Fibroblast of villous mesenchyme (primary cell): ENCODE data around the gene ROPN1B. TPM values are rescaled to one million over a fixed set of nuclear protein-coding genes. Genes with fewer than 3 reads are reported as not detected.

ENCODE experiments used
- DNase-seq: peaks from one replicate; pipeline ENCODE4 v3.0.0-alpha.2; 2010; ENCODE audit warnings: low read depth
- H3K4me3 ChIP-seq: 2 replicates; pipeline ENCODE4 v1.5.1; 2011; ENCODE audit warnings: low read depth, mild to moderate bottlenecking, low read length
- total RNA-seq: library from RNA; depleted of rRNA; stranded (reverse); fragments of >200 nt; gene quantifications from 2 replicates; pipeline ENCODE4 v1.2.3, GENCODE V29; 2012
- TF ChIP-seq, protein P1 (sequence below): IDR thresholded peaks from 2 replicates; pipeline ENCODE4 v1.5.1; 2012; ENCODE audit warnings: low read depth, mild to moderate bottlenecking, low read length; ENCODE audit not compliant: insufficient read depth

Gene ROPN1B
- total RNA-seq, 1 donor = 0.43 TPM

DNA sequence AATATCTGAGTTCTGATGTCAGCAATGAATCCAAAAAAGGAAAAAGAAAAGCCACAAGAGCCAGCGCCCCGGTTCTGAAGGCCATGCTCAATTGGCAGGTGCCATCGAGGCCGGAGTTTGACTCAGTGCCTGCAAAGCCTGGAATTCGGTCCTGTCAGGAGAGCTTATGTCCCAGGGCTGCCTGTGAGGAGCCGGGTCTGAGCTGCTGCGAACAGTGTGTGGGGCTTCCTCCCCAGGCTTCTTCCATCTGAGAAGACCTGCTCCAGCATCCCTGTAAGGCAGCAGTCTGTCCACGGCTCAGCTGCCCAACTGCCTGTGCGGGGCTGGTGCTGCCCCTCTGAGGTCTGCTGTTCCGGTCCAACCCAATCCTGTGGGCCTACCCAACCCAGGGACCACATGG lies 46.1 kb downstream of the ROPN1B start:
- TF ChIP-seq, protein P1, sequence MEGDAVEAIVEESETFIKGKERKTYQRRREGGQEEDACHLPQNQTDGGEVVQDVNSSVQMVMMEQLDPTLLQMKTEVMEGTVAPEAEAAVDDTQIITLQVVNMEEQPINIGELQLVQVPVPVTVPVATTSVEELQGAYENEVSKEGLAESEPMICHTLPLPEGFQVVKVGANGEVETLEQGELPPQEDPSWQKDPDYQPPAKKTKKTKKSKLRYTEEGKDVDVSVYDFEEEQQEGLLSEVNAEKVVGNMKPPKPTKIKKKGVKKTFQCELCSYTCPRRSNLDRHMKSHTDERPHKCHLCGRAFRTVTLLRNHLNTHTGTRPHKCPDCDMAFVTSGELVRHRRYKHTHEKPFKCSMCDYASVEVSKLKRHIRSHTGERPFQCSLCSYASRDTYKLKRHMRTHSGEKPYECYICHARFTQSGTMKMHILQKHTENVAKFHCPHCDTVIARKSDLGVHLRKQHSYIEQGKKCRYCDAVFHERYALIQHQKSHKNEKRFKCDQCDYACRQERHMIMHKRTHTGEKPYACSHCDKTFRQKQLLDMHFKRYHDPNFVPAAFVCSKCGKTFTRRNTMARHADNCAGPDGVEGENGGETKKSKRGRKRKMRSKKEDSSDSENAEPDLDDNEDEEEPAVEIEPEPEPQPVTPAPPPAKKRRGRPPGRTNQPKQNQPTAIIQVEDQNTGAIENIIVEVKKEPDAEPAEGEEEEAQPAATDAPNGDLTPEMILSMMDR = no peak
- no peak overlapping the region for H3K4me3 ChIP-seq
- no peak for DNase-seq

DNA sequence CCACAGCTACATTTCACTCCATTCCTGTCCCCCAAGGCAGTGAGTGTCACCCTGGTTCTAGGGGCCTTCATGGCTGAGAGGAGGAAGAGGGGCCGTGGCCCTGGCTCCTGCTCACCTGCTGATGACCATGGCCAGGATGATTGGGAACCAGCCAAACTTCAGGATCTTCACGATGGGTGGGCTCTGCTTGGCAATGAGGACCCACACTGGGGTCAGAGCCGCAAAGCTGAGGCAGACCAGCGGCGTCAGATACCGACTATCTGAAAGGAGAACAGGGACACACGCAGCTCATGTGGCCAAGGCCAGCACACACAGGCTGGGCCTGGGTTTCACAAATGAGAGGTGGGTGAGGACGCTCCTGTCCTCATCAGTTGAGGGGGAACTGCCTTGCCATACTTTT lies 47.6 kb downstream of the ROPN1B start:
- TF ChIP-seq, protein P1 = no peak
- H3K4me3 ChIP-seq = no peak overlapping the region
- no peak for DNase-seq

DNA sequence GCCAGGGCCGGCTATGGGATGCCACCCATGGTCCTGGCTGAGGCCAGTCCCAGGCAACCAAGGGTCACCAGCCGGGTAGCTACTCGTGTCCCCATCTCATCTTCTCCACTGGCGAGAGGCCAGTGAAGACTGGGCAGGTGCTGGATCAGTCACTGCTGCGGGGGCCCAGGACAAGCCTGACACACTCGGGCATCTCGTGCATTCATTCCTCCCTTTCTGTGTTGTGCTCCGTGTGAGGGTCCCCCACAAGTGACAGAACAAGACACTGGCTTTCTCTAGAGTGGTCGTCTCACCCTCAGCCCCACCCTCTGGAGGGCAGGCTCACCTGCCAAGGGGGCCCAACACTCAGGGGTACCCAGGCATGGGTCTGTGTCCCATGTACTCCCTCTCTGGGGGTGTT lies 48.4 kb downstream of the ROPN1B start:
- no peak overlapping the region for H3K4me3 ChIP-seq
- TF ChIP-seq, protein P1 = no peak
- no peak for DNase-seq

DNA sequence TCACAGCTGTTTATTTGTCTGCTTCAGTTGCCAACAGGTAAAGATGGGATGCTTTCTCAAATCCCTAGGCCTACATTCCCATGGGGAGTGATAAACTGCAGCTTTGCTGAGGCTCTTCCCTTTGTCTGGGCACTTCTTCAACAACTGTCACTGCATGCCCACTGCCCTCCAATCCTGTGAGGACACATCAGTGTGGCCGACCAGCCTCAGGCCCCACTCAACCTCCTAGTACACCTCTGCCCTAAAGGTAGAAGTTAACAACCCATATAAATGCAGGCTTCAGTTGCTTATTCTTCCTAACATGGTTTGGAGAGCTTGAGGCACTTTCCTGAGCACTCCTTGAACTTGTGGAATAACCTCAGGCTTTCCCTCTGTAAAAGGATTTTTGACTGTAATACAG lies 49.6 kb downstream of the ROPN1B start:
- TF ChIP-seq, protein P1 = no peak
- no peak overlapping the region for H3K4me3 ChIP-seq
- no peak for DNase-seq

DNA sequence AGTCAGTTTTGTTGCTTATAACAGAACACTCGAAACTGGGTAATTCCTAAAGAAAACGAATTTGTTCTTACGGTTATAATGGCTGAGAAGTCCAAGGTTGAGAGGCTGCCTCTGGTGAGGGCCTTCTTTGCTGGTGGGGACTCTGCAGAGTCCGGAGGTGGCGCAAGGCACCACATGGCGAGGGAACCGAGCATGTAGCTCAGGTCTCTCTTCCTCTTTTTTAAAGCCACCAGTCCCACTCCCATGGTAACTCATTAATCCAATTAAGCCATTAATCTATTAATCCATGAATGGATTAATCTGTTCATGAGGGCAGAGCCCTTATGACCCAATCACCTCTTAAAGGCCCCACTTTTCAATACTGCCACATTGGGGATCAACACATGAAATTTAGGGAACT lies 50.0 kb downstream of the ROPN1B start:
- H3K4me3 ChIP-seq = no peak overlapping the region
- DNase-seq = no peak
- TF ChIP-seq, protein P1 = no peak

DNA sequence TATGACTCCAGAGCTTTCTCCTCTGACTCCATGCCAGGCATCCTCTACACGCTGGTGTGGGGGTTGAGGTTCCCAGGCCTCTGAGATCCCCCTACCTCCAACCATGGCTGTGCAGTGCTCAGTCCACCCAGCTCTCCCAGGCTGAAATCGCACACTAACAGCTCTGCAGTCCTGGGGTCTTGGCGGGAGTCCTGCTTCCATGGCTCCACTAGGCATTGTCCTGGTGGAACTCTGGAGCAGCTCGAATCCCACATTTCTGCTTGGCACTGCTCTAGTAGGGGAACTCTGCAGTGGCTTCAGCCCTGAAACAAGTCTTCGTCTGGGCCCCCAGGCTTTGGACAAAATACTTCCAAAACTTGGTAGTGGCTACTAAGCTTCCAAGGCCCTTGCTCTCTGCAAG lies 50.7 kb downstream of the ROPN1B start:
- TF ChIP-seq, protein P1 = no peak
- DNase-seq = no peak
- H3K4me3 ChIP-seq = no peak overlapping the region

DNA sequence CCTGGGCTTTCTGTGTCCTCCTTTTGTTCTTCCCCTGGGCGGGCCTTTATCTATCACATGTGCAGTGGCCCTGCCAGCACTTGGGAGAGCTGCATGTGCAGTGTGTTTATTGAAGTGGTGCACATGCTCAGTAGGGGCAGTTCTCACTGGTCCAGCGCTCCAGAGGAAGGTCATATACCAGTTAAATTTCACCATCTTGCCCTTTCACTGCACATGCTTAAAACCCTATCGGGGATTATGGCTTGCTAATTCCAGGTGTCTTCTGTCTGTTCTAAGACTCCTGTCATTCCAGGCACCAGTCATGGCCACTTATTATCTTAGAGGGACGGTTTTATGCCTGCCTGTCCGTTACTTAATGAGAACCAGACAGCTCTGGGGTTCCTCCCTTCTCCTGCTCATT lies 52.2 kb downstream of the ROPN1B start:
- peak; percentile 39 for DNase-seq
- TF ChIP-seq, protein P1 = no peak

More for the DNA sequence above, 52.2 kb downstream of the ROPN1B start:
- no peak overlapping the region for H3K4me3 ChIP-seq
